Measurements from ENCODE around the gene ECM1. TPM values are rescaled to one million over a fixed set of nuclear protein-coding genes. Genes with fewer than 3 reads are reported as not detected.

Gene ECM1
- total RNA-seq, 1 experiment from 2014 or later = 1.4 TPM

DNA sequence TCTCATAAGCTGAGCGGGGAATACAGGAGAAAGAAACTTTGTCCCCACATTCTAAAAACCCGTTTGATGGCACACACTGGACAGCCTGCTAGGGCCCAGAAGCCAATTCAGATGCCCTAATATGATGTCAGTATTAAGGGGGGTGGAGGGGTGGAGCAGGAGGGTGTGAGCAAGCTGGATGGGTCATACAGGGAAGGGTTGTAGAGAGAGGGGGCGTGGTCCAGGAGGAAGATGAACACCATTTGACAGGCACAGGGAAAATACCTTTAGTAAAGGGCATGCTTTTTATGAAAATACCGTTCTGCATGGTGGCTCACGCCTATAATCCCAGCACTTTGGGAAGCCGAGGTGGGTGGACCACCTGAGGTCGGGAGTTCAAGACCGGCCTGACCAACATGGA, 14.7 kb upstream of the ECM1 start:
- H3K18ac ChIP-seq (ENCODE audit: insufficient read length, low read depth, low read length) = no peak overlapping the region
- Mint-ChIP-seq H3K4me3 (no peak overlapping the region), H3K4me1 (peaks cover 0 to 3% of the 10 kb centered on the region in 2 experiments; a peak in 3 of 4 replicates), H3K27ac (no peak overlapping the region), H3K36me3 (ENCODE audit: insufficient read depth in 1 of 3, low read depth in 3 of 3) (peaks cover 39 to 75% (median 74%) of the 10 kb centered on the region in 3 experiments; a peak in 6 of 7 replicates), H3K9me3 (no peaks in the 10 kb centered on the region; a peak in 1 of 5 replicates), H3K27me3 (ENCODE audit: low read depth) (no peaks in the 10 kb centered on the region)
- no peak overlapping the region for H4K8ac ChIP-seq (replicated peaks; ENCODE audit: insufficient read length, low read depth, low read length)
- TF ChIP-seq, protein P1, sequence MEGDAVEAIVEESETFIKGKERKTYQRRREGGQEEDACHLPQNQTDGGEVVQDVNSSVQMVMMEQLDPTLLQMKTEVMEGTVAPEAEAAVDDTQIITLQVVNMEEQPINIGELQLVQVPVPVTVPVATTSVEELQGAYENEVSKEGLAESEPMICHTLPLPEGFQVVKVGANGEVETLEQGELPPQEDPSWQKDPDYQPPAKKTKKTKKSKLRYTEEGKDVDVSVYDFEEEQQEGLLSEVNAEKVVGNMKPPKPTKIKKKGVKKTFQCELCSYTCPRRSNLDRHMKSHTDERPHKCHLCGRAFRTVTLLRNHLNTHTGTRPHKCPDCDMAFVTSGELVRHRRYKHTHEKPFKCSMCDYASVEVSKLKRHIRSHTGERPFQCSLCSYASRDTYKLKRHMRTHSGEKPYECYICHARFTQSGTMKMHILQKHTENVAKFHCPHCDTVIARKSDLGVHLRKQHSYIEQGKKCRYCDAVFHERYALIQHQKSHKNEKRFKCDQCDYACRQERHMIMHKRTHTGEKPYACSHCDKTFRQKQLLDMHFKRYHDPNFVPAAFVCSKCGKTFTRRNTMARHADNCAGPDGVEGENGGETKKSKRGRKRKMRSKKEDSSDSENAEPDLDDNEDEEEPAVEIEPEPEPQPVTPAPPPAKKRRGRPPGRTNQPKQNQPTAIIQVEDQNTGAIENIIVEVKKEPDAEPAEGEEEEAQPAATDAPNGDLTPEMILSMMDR (conservative IDR thresholded peaks at IDR 0.05) = no peak
- no peak for DNase-seq
- no peak overlapping the region for H4K5ac ChIP-seq (ENCODE audit: insufficient read length, low read depth, low read length)
- H3K27ac ChIP-seq (ENCODE audit: insufficient read length, low read depth, low read length) = no peak overlapping the region
- H3K27me3 ChIP-seq (ENCODE audit: insufficient read depth, low read length) = no peaks in the 10 kb centered on the region
- no CpG with 5 or more reads among the region's 8 CpGs for WGBS (ENCODE audit: extremely low coverage, insufficient read length, low lambda C conversion rate)
- H2BK12ac ChIP-seq (ENCODE audit: insufficient read length, low read depth, low read length) = no peak overlapping the region
- H2BK120ac ChIP-seq (ENCODE audit: low read depth, low read length, poor library complexity, severe bottlenecking) = no peak overlapping the region
- H3K4ac ChIP-seq (ENCODE audit: low read depth, low read length) = no peak overlapping the region
- peaks cover under 1% of the 10 kb centered on the region for H3K23me2 ChIP-seq (ENCODE audit: insufficient read length, low read depth, low read length, poor library complexity, severe bottlenecking)
- no peak overlapping the region for H3T11ph ChIP-seq (ENCODE audit: low read length)
- no peaks in the 10 kb centered on the region for H3K79me1 ChIP-seq (ENCODE audit: insufficient read depth, low read depth, low read length, poor library complexity, severe bottlenecking)
- H4K91ac ChIP-seq (ENCODE audit: insufficient read length, low read depth, low read length) = no peak overlapping the region
- no peak overlapping the region for H3K23ac ChIP-seq (ENCODE audit: insufficient read length, low read depth, low read length)
- no peaks in the 10 kb centered on the region for H4K20me1 ChIP-seq (ENCODE audit: control insufficient read depth, insufficient read depth, insufficient read length)
- no peak overlapping the region for H2AK5ac ChIP-seq (ENCODE audit: insufficient read length, low read length)
- H3K4me2 ChIP-seq (ENCODE audit: insufficient read depth, insufficient read length, low read length) = no peak overlapping the region
- no peaks in the 10 kb centered on the region for H3K79me2 ChIP-seq (ENCODE audit: insufficient read depth, low read length)
- H3K9ac ChIP-seq (ENCODE audit: extremely low read depth, insufficient read length, low read length) = no peak overlapping the region
- H2BK15ac ChIP-seq (ENCODE audit: low read depth, low read length) = no peak overlapping the region
- no peaks in the 10 kb centered on the region for H3K9me3 ChIP-seq (ENCODE audit: control insufficient read depth, low read depth, low read length)
- H2BK20ac ChIP-seq (ENCODE audit: low read depth, low read length, poor library complexity, severe bottlenecking) = no peak overlapping the region
- no peak overlapping the region for H3K56ac ChIP-seq (ENCODE audit: insufficient read length, low read depth, low read length)
- H2BK5ac ChIP-seq (ENCODE audit: insufficient read length, low read length) = no peak overlapping the region
- no peak overlapping the region for H3K14ac ChIP-seq (ENCODE audit: insufficient read depth, low read length)
- no peaks in the 10 kb centered on the region for H3K4me1 ChIP-seq (ENCODE audit: insufficient read depth, low read length)
- H2AFZ ChIP-seq (ENCODE audit: low read length) = no peak overlapping the region

All from H9 (cell line).